T-cell (primary cell): ENCODE data around the gene RAB9A. TPM values are rescaled to one million over a fixed set of nuclear protein-coding genes. Genes with fewer than 3 reads are reported as not detected.
"Not testable (repeated sequence)": the region's sequence is repeated elsewhere in the genome, so short reads cannot be mapped to it uniquely, and the experiment has no call there.

ENCODE experiments used
- ATAC-seq, 4 experiments: fragments of 200-7000 bp in 3 of 4; fragments of 150-1000 bp in 1 of 4; cut with Tn5 transposase; replicated peaks in 1 of 4; 1 replicate in 3 of 4; 2 replicates in 1 of 4; pipeline ENCODE4 v1.10.0; 2021; ENCODE audit warnings: moderate library complexity in 3 of 4, mild to moderate bottlenecking in 2 of 4, moderate number of reproducible peaks in 1 of 4
- CTCF ChIA-PET, 2 donors: fragments of 300-600 bp; sonication (Branson Sonifier 250); formaldehyde crosslinking; loops; one replicate each; lab custom pipeline; 2022; ENCODE audit warnings: antibody characterized with exemption in 2 of 2; lab: Charles Lee
- POLR2A ChIA-PET, 2 donors: fragments of 300-600 bp; sonication (Branson Sonifier 250); formaldehyde crosslinking; loops; one replicate each; lab custom pipeline; 2022; ENCODE audit warnings: antibody characterized with exemption in 2 of 2; lab: Charles Lee
- DNase-seq, 35 experiments: peaks; one replicate each; pipeline versions ENCODE4 v3.0.0 to v3.0.0-alpha.2; 2013 to 2023
- H3K27ac ChIP-seq: one replicate; pipeline ENCODE4 v1.5.1; 2013; ENCODE audit warnings: low read length
- H3K27me3 ChIP-seq, 2 experiments: replicated peaks in 1 of 2; 1 replicate in 1 of 2; 2 replicates in 1 of 2; pipeline versions ENCODE4 v1.6.1 to v1.7.0; 2013; ENCODE audit warnings: low read length in 1 of 2, mixed read lengths in 1 of 2; ENCODE audit not compliant: control insufficient read depth in 2 of 2, insufficient read depth in 2 of 2; ENCODE audit errors: extremely low read depth in 1 of 2
- H3K36me3 ChIP-seq, 2 donors: 1 replicate in 1 of 2; 2 replicates in 1 of 2; pipeline versions ENCODE4 v1.6.1 to v1.7.0; 2013; ENCODE audit warnings: low read length in 1 of 2; ENCODE audit not compliant: control insufficient read depth in 2 of 2, insufficient read depth in 1 of 2; ENCODE audit errors: extremely low read depth in 1 of 2
- H3K4me1 ChIP-seq, 2 experiments: 1 replicate in 1 of 2; 2 replicates in 1 of 2; pipeline versions ENCODE4 v1.6.1 to v1.7.0; 2013; ENCODE audit warnings: low read length in 2 of 2, mixed read lengths in 1 of 2; ENCODE audit not compliant: insufficient read depth in 2 of 2, control insufficient read depth in 1 of 2; ENCODE audit errors: extremely low read depth in 1 of 2
- H3K4me3 ChIP-seq, 2 donors: 1 replicate in 1 of 2; 2 replicates in 1 of 2; pipeline versions ENCODE4 v1.5.1 to v1.7.0; 2013; ENCODE audit warnings: mild to moderate bottlenecking in 2 of 2, low read length in 1 of 2, moderate library complexity in 1 of 2; ENCODE audit not compliant: control insufficient read depth in 1 of 2; ENCODE audit errors: extremely low read depth in 1 of 2
- H3K9me3 ChIP-seq: 2 replicates; pipeline ENCODE4 v1.7.0; 2013
- H3K27ac Mint-ChIP-seq, 2 donors: one replicate each; pipeline ENCODE4 v1.8.0; 2020 to 2021; ENCODE audit warnings: mild to moderate bottlenecking in 2 of 2, mixed read lengths in 2 of 2
- H3K27me3 Mint-ChIP-seq, 2 donors: one replicate each; pipeline ENCODE4 v1.8.0; 2021 to 2022; ENCODE audit warnings: mixed read lengths in 2 of 2
- H3K36me3 Mint-ChIP-seq: one replicate; pipeline ENCODE4 v1.8.0; 2021; ENCODE audit warnings: mixed read lengths
- H3K4me1 Mint-ChIP-seq, 3 donors: one replicate each; pipeline ENCODE4 v1.8.0; 2020 to 2022; ENCODE audit warnings: mixed read lengths in 3 of 3, mild to moderate bottlenecking in 1 of 3
- H3K4me3 Mint-ChIP-seq, 3 donors: one replicate each; pipeline ENCODE4 v1.8.0; 2020 to 2022; ENCODE audit warnings: mild to moderate bottlenecking in 3 of 3, mixed read lengths in 3 of 3, moderate library complexity in 3 of 3
- H3K9me3 Mint-ChIP-seq, 3 donors: one replicate each; pipeline ENCODE4 v1.8.0; 2020 to 2022; ENCODE audit warnings: mixed read lengths in 3 of 3
- whole genome bisulfite sequencing: methylation state at CpG from one replicate; pipeline ENCODE4 v1.1.5; 2013; ENCODE audit warnings: missing lambda C conversion rate; ENCODE audit not compliant: insufficient coverage; 5-methylcytosine and 5-hydroxymethylcytosine counted together
- total RNA-seq, 35 experiments: library from RNA in 6 of 35; stranded (reverse) in 6 of 35; fragments of 120-200 nt in 1 of 35; gene quantifications; one replicate each; pipeline versions ENCODE4 v1.2.1 to v1.2.4 and lab custom pipeline; 2013 to 2026

RAB9A gene
- total RNA-seq, 5 donors from 2014 or later (not counting 1 experiment from before 2014, with no cell fraction given): 12.2 to 27.3 (median 16.4) TPM

GRCh38 chrX:13666836-13667235, 22.1 kb upstream of the RAB9A start:
- H3K4me3 Mint-ChIP-seq: no peak overlapping the region
- CTCF ChIA-PET: no interaction called here
- H3K36me3 Mint-ChIP-seq: peaks cover 19% of the 10 kb centered on the region

DNA sequence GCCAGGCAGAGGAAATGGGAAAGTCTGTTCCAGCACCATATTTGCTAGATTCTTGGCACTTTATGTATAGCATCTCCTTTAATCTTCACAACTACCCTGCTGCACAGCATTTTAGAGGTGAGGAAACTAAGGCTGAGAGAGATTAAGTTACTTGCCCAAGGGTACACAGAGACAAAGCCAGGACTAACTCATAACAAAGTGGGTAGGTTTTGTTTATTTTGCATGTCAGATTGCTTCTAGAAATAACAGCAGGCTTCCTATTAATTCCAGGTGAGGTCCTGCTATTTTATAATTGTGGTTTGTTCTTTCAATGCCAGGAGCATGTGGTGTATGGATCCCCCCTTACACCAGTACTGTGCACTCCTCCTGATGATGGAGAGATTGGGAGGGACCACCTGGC, 21.0 kb upstream of the RAB9A start:
- no peaks in the 10 kb centered on the region for H3K27me3 ChIP-seq
- no peak for ATAC-seq
- DNase-seq: no peak
- Mint-ChIP-seq H3K27me3 (peaks cover 0 to 12% of the 10 kb centered on the region in 2 donors), H3K4me3 (no peak overlapping the region), H3K4me1 (peaks cover 0 to 11% (median 4%) of the 10 kb centered on the region in 3 donors), H3K36me3 (peaks cover 26% of the 10 kb centered on the region), H3K9me3 (no peaks in the 10 kb centered on the region), H3K27ac (no peak overlapping the region)
- H3K4me3 ChIP-seq: no peak overlapping the region
- peaks cover 0 to 5% of the 10 kb centered on the region in 2 experiments for H3K4me1 ChIP-seq
- H3K36me3 ChIP-seq: peaks cover 0 to 25% of the 10 kb centered on the region in 2 donors
- no peak overlapping the region for H3K27ac ChIP-seq
- CTCF ChIA-PET: no interaction called here
- POLR2A ChIA-PET: interaction anchor here in 1 of 2 donors (0.5 kb wide), 1 partner anchor 8 kb away, joined by 4 read pairs; no protein-coding TSS in a partner anchor
- H3K9me3 ChIP-seq: no peaks in the 10 kb centered on the region

More at GRCh38 chrX:13666836-13667235, 22.1 kb upstream of the RAB9A start:
- Histone ChIP-seq H3K36me3 (peaks cover 0 to 27% of the 10 kb centered on the region in 2 donors), H3K27me3 (no peaks in the 10 kb centered on the region), H3K9me3 (no peaks in the 10 kb centered on the region), H3K27ac (no peak overlapping the region), H3K4me3 (no peak overlapping the region), H3K4me1 (peaks cover 0 to 5% of the 10 kb centered on the region in 2 experiments)
- Mint-ChIP-seq H3K4me1 (peaks cover 0 to 14% (median 4%) of the 10 kb centered on the region in 3 donors), H3K27me3 (peaks cover 0 to 9% of the 10 kb centered on the region in 2 donors), H3K27ac (no peak overlapping the region), H3K9me3 (no peaks in the 10 kb centered on the region)
- POLR2A ChIA-PET: no interaction called here
- no peak for DNase-seq
- ATAC-seq: no peak
- no CpG with 5 or more reads among the region's 3 CpGs for WGBS

DNA sequence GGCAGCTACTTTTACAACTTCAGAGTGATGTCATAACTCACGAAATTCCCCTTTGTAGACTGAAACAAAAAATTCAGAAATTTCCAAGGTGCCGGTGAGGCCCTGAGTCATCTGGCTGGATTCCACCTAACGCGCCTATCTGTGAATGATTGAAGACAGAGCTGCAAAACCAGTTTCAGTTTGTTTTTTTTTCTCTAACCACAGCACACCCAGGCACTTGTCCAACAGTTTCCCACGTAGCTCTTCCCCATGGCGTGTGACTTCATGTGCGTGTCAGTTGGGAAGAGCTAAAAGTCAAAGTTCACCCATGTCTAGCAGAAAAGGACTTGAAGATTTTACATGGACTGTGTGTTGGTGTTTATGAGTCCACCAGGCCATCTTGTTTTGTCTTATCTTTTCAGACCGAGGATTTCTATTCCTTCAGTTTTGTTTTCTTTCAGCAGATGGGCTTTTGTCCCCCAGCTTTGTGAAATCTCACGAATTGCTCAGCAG, 19.6 kb upstream of the RAB9A start:
- H3K27ac Mint-ChIP-seq: peak overlapping the region in 1 of 2 donors; percentile 74
- peaks cover 0 to 15% of the 10 kb centered on the region in 2 donors for H3K27me3 Mint-ChIP-seq
- Histone ChIP-seq H3K27me3 (no peaks in the 10 kb centered on the region), H3K4me3 (peak overlapping the region in 1 of 2 donors; percentile 7), H3K27ac (peak overlapping the region; percentile 58), H3K9me3 (no peaks in the 10 kb centered on the region), H3K4me1 (peaks cover 0 to 5% of the 10 kb centered on the region in 2 experiments), H3K36me3 (peaks cover 0 to 13% of the 10 kb centered on the region in 2 donors)
- peaks cover 22% of the 10 kb centered on the region for H3K36me3 Mint-ChIP-seq
- CTCF ChIA-PET: interaction anchor here (0.5 to 1.5 kb wide), 8 partner anchors 11 to 723 kb away, joined by 3 to 5 read pairs (median 3); partner anchors contain the start of gene GEMIN8 (in 1 of the 2)
- peaks cover 0 to 11% (median 4%) of the 10 kb centered on the region in 3 donors for H3K4me1 Mint-ChIP-seq
- no peaks in the 10 kb centered on the region for H3K9me3 Mint-ChIP-seq
- H3K4me3 Mint-ChIP-seq: peak overlapping the region in 2 of 3 donors; percentile 29 to 61
- WGBS: no CpG with 5 or more reads among the region's 9 CpGs
- POLR2A ChIA-PET: interaction anchor here in 1 of 2 donors (0.6 to 1.2 kb wide), 5 partner anchors 12 to 74 kb away, joined by 3 to 5 read pairs (median 5); partner anchors contain the start of genes OFD1, RAB9A and TRAPPC2
- DNase-seq (peak in 29 of 35 experiments; percentile 12 to 79 (median 31)), ATAC-seq (peak in 3 of 4 experiments; percentile 13 to 91 (median 35))

- not testable (repeated sequence) for H3K27me3 ChIP-seq, H3K36me3 ChIP-seq, H3K9me3 Mint-ChIP-seq, DNase-seq, H3K4me1 ChIP-seq, ATAC-seq, H3K9me3 ChIP-seq, H3K4me3 Mint-ChIP-seq
- Mint-ChIP-seq H3K27ac (peak overlapping the region in 1 of 2 donors; percentile 74), H3K36me3 (peaks cover 20% of the 10 kb centered on the region), H3K4me1 (peaks cover 0 to 11% (median 4%) of the 10 kb centered on the region in 3 donors), H3K27me3 (peaks cover 0 to 15% of the 10 kb centered on the region in 2 donors)
- H3K4me3 ChIP-seq: peak overlapping the region in 1 of 2 donors; percentile 7
- WGBS: 100% methylated on average over 3 of the region's 8 CpGs
- ChIA-PET CTCF (interaction anchor here (0.6 to 1.5 kb wide), 4 partner anchors 11 to 360 kb away, joined by 3 to 5 read pairs (median 4); partner anchors contain the start of gene GEMIN8 (in 1 of the 2)), POLR2A (interaction anchor here in 1 of 2 donors (0.7 to 1.2 kb wide), 3 partner anchors 19 to 73 kb away, joined by 3 to 5 read pairs (median 5); partner anchors contain the start of genes OFD1, RAB9A and TRAPPC2)
- H3K27ac ChIP-seq: peak overlapping the region; percentile 58
Measured at GRCh38 chrX:13669755-13670154, 19.2 kb upstream of the RAB9A start.

DNA sequence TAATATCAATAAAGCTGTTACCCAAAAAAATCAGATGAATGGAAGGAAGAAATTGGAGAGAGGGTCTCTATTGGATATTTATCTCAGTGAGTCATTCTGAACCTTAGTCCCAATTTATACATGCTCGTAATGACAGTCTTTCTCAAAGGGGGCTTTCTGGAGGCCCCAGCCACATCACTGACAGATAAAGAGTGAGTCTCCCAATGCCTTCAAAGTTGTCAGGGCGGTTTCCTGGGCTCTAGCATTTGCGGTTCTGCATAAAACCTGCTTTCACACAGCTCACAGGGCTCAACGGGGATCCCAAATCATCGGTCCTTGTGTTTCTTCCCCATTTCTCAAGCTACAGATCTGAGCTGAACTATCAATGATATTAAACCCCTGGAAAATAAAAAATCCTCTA, 18.7 kb upstream of the RAB9A start:
- H3K9me3 ChIP-seq: no peaks in the 10 kb centered on the region
- CTCF ChIA-PET: interaction anchor here in 1 of 2 donors (1.5 kb wide), 1 partner anchor 11 kb away, joined by 5 read pairs; no protein-coding TSS in a partner anchor

DNA sequence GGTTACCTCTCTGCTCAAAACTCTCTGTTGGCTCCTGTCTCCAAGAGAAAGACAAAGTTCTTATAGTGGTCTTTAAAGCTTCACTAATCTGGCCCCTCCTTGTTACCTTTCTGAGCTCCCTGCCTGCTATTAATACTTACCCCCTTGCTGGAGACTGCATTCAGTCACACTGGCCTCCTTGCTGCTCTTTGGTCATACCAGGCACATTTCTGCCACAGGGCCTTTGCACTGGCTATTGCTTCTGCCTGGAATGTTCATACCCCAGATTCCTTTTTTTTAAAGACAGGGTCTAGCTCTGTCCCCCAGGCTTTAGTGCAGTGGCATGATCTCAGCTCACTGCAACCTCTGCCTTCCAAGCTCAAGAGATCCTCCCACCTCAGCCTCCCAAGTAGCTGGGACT, 15.9 kb upstream of the RAB9A start:
- H3K9me3 Mint-ChIP-seq: no peaks in the 10 kb centered on the region
- CTCF ChIA-PET: no interaction called here
- no peak overlapping the region for H3K4me3 Mint-ChIP-seq
- peaks cover 17% of the 10 kb centered on the region for H3K36me3 Mint-ChIP-seq
- Histone ChIP-seq H3K36me3 (peaks cover 0 to 3% of the 10 kb centered on the region in 2 donors), H3K27ac (no peak overlapping the region), H3K27me3 (no peaks in the 10 kb centered on the region), H3K9me3 (no peaks in the 10 kb centered on the region), H3K4me1 (peaks cover 0 to 5% of the 10 kb centered on the region in 2 experiments), H3K4me3 (no peak overlapping the region)
- peaks cover 0 to 9% (median 4%) of the 10 kb centered on the region in 3 donors for H3K4me1 Mint-ChIP-seq
- POLR2A ChIA-PET: interaction anchor here in 1 of 2 donors (0.6 kb wide), 1 partner anchor 47 kb away, joined by 3 read pairs; no protein-coding TSS in a partner anchor
- H3K27me3 Mint-ChIP-seq: peaks cover 0 to 15% of the 10 kb centered on the region in 2 donors
- DNase-seq (no peak), ATAC-seq (no peak)
- H3K27ac Mint-ChIP-seq: no peak overlapping the region

More for the DNA sequence above, 18.7 kb upstream of the RAB9A start:
- H3K4me3 Mint-ChIP-seq: no peak overlapping the region
- H3K4me3 ChIP-seq: no peak overlapping the region
- POLR2A ChIA-PET: no interaction called here
- no peaks in the 10 kb centered on the region for H3K9me3 Mint-ChIP-seq
- H3K27ac Mint-ChIP-seq: no peak overlapping the region
- H3K4me1 Mint-ChIP-seq: peaks cover 0 to 11% (median 4%) of the 10 kb centered on the region in 3 donors
- WGBS: 80% methylated on average over 1 of the region's 5 CpGs
- peaks cover 0 to 5% of the 10 kb centered on the region in 2 experiments for H3K4me1 ChIP-seq
- ATAC-seq: no peak
- peaks cover 20% of the 10 kb centered on the region for H3K36me3 Mint-ChIP-seq
- DNase-seq: no peak
- H3K27ac ChIP-seq: no peak overlapping the region
- H3K36me3 ChIP-seq: peaks cover 0 to 8% of the 10 kb centered on the region in 2 donors
- H3K27me3 Mint-ChIP-seq: peaks cover 0 to 15% of the 10 kb centered on the region in 2 donors
- H3K27me3 ChIP-seq: no peaks in the 10 kb centered on the region
